ENCODE measurements around the gene TERB1.

TERB1 gene

DNA sequence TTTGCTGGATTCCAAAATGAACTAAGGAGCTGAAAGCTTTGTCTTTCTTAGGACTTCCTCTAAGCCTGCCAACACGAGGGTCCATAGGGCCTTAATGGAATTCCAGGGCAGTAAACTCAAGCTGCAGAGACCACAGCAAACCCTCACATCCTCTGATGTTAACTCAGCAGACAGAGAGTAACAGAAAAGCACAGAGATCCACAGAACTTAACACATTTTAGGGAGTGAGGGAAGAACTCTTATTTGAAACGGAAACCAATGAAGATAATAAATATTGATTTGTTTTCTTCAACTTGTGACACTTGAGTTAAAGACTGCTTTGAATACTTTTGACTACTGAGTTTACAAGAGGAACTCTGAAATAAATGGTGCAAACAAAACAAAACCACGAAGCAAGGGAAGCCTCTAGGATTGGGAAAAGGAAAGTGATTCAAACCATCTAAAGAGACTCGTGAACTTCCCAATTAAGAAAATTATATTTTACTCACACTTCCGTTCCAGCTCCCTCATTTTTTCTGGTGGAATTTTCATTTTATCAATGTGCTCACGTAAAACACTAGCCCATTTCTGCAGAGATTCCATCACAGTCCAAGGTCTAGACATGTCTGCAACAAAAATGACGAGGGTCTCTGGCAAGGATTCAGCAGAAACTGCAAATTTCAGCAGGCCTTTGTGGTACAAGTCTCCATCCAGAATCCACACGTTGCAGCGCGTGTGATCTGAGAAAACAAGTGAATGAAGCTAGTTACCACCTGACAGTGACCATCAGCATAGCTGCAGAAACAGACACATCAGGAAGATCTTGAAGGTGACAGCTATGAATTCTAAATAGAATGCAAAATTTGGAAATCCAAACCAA, 59.2 kb downstream of the TERB1 start:
- DNase-seq, result no peak

- DNase-seq, result peak in 1 of 2 experiments; percentile 9
Observed at GRCh38 chr16:66741169-66741900, 60.0 kb downstream of the TERB1 start.

DNA sequence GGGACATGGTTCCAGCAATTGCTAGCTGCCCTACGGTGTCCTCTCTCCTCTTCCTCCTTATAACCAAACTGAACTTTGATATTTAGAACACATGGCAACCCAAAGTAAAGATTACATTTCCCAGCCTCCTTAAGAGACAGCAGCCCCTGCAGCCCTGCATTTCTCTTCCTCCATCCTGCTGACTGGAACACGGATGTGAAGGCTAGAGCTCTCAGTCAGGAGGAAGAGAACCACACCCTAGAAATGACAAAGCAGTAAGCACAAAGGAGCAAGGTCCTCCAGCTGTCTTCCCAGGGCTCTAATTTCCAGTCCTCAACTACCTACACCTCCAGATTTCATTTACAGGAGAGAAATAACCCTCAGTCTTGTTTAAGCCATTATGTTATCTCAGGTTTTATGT, 60.9 kb downstream of the TERB1 start:
- no peak for DNase-seq

DNA sequence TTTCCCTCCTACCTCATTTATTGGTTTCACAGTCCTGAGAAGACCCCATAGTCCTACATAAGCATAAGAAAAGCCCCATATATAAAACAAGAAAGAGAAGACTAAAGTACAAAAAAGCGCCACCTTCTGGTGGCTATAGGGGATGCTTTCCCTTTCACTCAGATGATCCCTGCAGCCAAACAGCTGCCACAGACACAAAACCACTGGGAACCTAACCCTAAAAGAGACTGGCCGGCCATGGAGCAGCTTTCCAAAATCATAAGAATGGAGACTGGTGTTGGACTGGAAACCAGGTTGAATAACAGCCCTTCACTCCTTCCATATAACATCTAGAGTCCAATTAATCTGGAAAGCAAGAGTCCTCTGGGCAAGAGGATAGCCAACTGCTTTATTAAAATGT, 61.4 kb downstream of the TERB1 start:
- no peak for DNase-seq

- no peak for DNase-seq
Observed at GRCh38 chr16:66735891-66736290, 65.5 kb downstream of the TERB1 start.

DNA sequence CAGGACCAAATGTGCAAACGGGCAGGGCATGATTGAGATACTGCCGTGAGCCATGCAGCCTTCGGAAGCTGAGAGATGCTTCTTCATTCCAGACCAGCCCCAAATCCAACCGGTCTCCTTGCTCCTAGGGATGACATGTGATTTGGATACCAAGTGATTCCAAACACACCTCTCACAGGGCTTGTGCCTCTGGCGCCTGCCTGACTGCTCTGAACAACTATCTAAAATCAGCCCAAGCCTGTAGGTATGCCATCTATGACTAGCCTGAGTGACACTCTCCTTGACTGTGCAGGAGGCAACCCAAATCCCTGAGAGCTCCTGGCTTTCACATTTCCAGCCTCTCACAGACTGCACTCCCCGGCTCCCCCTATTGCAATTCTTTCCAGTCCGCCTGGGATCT, 70.3 kb downstream of the TERB1 start:
- DNase-seq, result no peak

- DNase-seq, result peak in 1 of 2 experiments; percentile 6
Observed at GRCh38 chr16:66728804-66729203, 72.6 kb downstream of the TERB1 start.

DNA sequence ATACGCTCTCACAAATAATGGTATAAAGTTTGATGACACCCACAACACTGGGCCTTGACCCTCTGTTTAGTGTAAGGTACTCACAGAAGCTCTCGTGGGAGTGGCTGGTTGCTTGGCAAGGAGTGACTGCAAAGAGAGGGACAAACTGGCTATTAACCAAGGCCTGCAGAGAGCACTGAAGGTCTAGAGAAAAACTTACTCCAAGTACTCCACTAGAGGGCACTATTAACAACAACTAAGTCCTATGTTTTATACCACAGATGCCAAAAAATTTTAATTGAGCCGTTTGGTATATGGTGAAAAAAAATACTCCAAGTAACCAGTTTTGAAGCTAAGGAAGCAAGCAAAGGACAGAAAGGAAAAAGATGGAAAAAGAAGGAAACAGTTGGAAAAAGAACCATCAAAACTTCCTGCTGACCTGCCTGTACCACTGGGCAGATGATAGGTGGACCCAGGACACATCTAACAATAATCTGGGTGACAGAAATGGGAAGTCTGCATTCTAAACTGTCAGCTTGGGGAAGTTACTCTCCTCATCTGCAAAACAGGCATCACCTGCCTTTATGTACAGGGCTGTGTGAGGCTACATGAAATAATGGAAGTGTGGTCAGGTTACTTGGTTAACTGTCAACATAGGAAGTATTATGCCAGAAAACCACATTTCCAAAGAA, 73.1 kb downstream of the TERB1 start:
- DNase-seq, result peak; percentile 45 to 52

DNA sequence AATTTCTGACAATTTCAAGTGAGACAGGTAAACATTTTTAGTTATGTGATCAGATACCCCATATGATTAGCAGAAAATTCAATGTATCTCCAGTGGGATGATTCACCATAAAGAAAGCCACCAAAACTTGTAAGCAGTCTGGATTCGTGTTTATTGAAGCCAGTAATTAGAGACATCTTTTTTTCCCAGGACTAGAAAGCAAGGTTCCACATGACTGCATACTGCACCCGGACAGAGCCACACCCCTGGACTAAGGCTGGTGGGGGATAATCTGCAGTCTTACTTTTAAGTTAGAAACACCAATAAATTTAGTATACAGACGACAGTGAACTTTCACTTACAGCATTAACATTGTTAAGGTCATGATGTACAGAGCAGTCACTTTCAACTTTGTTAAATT, 80.6 kb downstream of the TERB1 start:
- no peak for DNase-seq

DNA sequence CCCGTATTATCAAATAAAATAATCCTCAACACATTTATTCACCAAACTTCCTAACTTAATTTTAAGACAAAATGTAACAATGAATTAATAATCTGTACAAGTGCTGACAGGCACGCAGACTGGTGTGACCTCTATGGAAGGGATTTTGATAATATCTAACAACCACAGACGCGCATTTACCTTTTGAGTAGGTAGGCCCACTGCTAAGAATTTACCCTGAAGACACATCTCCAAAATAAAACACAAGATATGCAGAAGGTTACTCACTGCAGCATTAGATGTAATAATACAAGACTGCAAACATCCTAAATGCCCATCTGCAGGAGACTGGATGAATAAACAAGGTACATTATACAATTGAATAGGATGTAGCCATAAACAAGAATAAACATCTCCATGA, 82.1 kb downstream of the TERB1 start:
- DNase-seq, result no peak

DNA sequence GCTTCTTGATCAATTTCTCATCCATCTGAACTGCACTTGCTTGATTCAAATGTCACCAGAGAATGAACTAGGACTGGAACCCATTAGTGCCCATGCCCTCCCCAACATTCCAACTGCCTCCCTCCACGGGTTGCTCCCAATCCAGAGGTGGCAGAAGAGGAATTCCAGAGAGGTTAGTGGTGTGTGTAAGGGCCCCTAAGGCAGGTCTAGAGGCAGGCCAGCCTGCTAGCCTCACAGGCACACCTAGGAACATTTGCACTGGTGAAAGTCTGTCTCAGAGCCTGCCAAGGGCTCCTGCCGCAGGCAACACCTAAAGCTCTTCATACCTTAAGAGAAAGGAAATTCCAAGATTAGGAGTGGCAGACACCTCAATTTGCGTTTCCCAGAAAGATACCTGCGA, 83.6 kb downstream of the TERB1 start:
- DNase-seq, result no peak

DNA sequence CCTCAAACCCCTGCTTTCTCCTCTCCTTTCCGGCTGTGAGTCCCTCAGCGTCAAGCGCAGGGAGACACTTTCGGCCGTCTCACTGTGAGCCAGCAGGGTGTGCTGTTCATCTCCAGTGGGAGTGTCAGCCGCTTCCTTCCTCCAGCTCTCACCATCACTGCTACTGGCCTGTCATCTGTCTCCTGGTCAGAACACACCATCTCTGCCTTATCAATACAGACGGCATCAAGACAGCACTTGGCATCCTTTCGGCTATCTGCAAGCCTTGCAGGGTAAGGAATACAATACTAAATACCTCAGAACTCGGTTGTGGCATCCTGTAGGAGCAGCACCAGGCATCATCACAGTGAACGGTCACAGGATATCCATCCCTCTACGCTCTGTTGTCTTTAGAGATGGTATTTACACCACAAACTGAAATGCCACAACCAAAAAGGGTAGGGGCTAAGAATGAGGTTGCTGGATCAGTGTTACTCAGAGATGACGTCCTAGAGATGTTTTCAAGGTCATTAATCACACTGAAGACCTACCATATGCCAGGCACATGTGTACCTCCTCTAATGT, 84.2 kb downstream of the TERB1 start:
- DNase-seq, result no peak

DNA sequence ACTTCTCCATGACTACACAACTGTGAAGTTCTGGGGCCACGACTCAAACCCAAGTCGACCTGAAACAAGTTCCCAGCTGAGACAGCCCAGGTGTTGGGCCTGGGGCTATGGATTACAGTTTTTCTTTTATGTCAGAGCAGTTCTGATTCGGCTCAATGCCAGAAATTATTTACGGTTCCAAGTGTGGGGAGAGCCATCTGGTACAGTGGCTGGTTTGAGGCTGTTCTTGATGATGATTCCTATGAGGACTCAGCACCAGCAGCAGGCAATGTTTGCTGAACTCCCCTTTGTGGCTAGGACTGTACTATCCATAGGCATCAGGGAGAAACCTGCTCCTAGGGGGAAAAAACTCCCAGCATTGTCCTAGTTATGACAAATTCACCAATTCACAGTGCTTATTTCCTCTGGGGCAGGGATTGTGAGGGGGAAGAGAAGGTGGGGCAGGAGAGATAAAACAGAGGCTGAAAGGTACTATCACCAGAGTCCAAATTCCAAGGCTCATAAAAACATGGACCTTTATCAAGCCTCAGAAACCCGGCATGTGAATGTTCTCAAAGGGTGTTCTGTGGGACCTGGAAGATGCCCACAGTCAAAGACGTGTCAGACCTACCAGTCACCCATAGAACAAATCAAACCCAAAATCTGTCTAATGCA, 86.6 kb downstream of the TERB1 start:
- DNase-seq, result peak; percentile 43 to 63

GRCh38 chr16:66714062-66714461, 87.3 kb downstream of the TERB1 start:
- DNase-seq, result no peak

DNA sequence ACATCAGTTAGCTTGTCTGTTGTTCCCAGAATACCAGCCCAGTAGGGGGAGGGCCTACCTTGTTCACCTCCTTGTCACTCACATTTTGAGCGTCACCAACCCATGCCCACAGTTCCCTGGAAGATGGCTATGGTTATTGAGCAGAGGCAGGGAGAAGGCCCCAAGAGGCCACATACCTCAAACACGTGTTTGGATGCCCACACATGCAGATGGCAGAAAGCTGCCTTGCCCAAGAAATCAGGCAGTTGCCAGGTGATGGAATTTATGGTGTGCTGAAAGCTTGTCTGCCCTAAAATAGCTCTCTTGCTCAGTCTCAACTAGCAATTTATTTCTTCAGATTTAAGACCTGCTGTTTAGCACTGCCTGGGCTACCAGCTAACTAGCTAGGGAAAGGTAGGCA, 88.3 kb downstream of the TERB1 start:
- no peak for DNase-seq

DNA sequence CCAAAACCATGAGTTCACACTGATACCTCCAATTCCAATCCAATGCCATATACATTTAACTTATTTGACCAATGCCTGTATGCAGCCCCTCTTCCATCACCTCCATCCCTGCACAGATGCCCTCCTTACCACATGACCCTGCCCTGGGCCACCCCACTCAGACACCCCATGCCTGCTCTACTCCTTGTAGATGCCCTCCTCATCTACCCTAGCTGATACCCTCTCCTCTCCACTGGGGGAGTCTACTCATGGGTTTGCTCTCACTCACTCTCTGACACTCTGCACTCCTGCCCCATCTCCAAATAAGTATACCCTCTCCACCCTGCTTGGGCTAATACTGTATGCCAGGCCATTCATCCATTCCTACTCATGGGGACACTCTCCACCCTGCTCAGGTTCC, 88.9 kb downstream of the TERB1 start:
- DNase-seq, result no peak

DNA sequence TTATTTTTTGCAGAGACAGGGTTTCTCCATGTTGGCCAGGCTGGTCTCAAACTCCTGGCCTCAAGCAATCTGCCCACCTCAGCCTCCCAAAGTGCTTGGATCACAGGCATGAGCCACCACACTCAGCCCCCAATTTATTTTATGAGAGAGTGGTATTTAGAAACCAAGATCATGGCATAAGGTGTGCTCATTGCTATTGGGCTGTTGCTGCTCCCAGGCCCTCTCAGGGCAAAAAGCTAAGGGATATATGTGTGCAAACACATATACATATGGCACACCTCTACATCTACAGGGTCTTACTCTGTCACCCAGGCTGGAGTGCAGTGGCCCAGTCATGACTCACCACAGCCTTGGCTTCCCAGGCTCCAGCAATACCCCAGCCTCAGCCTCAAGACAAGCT, 89.8 kb downstream of the TERB1 start:
- no peak for DNase-seq

- no peak for DNase-seq
Observed at GRCh38 chr16:66706506-66706880, 94.9 kb downstream of the TERB1 start.

GRCh38 chr16:66705790-66706505, 95.4 kb downstream of the TERB1 start:
- no peak for DNase-seq
